ENCODE results near the gene DOCK3.

Gene DOCK3

DNA sequence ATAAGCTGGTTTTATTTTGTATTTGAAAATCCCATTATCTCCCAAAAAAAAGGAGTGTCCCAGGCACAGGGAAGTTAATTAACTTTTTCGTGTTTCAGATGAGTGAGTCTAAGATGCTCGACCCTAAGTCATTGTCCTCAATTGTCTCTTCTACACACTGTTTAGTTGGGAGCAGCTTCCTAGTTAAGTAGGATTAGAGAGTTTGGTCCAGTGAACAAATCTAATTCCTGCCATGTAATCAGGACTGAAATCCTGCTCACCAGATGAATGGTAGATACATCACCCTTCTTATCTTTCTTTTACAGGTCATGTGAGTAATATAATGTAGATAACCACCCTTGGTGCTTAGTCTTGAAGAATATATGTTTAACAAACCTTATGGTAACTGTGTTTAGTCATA is 481.4 kb downstream of the DOCK3 start:
- TF ChIP-seq, protein P1, sequence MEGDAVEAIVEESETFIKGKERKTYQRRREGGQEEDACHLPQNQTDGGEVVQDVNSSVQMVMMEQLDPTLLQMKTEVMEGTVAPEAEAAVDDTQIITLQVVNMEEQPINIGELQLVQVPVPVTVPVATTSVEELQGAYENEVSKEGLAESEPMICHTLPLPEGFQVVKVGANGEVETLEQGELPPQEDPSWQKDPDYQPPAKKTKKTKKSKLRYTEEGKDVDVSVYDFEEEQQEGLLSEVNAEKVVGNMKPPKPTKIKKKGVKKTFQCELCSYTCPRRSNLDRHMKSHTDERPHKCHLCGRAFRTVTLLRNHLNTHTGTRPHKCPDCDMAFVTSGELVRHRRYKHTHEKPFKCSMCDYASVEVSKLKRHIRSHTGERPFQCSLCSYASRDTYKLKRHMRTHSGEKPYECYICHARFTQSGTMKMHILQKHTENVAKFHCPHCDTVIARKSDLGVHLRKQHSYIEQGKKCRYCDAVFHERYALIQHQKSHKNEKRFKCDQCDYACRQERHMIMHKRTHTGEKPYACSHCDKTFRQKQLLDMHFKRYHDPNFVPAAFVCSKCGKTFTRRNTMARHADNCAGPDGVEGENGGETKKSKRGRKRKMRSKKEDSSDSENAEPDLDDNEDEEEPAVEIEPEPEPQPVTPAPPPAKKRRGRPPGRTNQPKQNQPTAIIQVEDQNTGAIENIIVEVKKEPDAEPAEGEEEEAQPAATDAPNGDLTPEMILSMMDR (IDR thresholded peaks at IDR 0.05) = no peak

DNA sequence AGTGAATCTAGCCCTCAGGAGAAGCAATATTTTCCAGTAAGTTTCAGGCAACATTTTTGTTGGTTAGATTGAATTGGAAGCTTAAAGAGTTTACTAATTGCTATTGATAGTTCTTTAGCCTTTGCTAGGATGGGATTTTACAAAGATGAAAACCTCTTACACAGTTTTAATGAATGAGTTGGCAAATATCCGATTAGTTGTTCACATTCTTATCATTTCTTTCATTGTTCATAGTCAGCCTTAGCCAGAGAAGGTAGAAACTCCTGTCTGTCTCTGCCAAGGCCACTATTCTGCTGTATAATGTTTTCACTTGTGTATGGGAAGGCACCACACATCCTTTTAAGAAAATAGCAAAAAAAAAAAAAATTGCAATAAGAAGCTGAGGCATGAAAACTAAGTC is 488.3 kb downstream of the DOCK3 start:
- TF ChIP-seq, protein P1 (IDR thresholded peaks at IDR 0.05) = no peak

DNA sequence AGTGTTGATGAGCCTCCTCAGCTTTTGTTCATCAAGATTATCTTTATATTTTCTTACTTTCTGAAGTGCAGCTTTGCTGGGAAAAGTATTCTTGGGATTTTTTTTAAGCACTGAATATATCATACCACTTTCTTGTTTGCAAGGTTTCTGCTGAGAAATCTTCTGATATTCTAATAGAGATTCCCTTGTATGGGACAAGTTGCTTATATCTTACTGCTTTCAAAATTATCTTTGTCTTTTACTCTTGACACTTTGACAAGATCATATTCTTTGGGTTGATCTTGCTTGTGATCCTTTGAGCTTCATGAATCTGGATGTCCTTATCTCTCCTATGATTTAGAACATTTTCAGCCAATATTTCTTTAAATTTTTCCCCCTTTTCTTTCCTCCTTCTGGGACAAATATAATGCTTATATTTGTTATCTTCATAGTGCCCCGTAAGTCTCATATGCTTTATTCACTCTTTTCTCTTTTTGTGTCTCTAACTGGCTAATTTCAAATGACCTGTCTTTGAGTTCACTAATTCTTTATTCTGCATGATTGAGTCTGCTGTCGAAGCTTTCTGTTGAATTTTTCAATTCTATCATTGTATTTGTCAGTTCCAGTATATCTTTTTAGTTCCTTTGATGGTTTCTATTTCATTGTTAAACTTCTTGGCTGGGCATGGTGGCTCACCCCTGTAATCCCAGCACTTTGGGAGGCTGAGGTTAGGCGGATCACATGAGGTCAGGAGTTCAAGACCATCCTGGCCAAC is 499.0 kb downstream of the DOCK3 start:
- TF ChIP-seq, protein P1 (IDR thresholded peaks at IDR 0.05) = no peak

DNA sequence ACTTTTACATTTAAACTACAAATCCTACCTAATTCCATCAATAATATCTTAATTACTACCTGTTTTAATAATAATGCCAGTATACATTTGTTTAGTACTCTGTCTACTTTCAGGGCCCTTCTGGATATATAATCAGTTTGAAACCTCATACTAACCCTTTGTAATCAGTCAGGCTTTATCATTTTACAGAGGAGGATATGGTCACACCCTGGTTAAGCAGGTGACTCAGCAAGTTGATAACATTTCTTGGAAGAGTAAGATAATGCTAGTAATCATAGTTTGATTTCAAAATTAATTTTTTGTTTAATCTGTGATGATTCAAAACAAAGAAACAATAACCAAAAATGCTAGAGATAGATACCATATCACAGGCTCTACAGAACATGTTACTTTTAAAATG is 502.2 kb downstream of the DOCK3 start:
- TF ChIP-seq, protein P1 (IDR thresholded peaks at IDR 0.05) = no peak

DNA sequence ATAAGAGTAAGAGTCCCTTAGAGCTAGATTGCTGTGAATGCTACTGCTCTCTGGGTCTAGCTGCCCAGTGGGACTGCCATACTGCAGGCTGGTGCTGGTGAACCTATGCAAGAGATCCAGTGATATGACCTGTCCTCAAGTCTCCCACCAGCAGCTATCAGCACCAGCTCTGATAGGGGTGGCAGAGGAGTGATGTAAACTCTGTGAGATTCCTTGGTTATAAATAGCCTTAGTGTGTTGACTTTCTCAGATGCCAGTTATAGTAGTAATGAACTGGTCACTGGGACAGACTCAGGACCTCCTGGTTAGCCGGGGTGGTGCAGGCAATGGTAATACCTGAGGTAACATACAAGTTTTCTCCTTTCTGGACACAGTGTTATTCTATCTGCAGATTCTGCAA is 515.5 kb downstream of the DOCK3 start:
- TF ChIP-seq, protein P1 (IDR thresholded peaks at IDR 0.05) = no peak

DNA sequence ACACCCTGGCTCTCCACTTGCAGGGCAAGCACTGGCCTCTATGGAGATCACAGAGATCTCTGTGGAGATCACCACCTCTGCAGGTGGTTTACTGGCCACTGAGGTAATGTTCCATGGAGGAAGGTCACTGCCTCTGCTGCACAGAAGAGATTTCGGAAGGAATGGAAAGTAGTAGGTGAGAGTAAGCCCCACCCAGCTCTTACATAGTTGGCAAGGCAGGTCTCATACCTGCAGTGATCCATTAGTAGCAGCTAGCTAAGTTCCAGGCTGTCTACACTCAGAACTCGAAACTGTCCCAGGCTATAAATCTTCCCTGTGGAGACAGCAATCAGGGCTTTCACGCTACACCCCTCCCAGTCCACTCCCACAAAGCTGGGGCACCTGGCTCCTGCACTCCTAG is 516.1 kb downstream of the DOCK3 start:
- TF ChIP-seq, protein P1 (IDR thresholded peaks at IDR 0.05) = no peak

DNA sequence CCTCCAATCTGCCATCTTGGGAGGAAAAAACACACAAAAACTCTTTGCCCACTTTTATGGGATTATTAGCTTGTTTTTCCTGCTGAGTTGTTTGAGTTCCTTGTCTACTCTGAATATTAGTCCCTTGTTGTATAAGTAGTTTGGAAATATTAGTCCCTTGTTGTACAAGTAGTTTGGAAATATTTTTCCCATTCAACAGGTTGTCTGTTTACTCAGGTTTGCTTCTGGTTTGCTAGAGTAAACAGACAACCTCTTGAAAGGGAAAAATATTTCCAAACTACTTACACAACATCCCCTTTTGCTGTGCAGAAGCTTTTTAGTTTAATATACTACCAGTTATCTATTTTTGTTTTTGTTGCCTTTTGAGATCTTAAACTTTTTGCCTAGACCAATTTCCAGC is 517.0 kb downstream of the DOCK3 start:
- TF ChIP-seq, protein P1 (IDR thresholded peaks at IDR 0.05) = no peak

DNA sequence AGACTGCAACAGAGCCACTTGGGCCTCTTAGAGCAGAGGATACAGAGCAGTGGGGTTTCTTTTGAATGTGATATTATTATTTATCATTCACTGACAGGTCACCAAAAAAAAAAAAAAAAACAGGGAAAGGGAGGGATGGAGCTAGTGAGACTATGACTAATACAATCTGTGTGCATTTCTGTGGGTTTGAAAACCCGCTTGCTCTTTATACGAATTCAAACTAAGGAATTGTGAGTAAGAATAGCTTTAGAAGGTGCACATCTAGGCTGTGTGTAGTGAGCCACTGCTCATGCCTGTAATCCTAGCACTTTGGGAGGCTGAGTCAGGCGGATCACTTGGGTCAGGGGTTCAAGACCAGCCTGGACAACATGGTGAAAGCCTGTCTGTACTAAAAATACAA is 523.8 kb downstream of the DOCK3 start:
- TF ChIP-seq, protein P1 (IDR thresholded peaks at IDR 0.05) = no peak
